SK-MEL-5 (cell line): ENCODE results near the gene HOXC6. TPM values are rescaled to one million over a fixed set of nuclear protein-coding genes. Genes with fewer than 3 reads are reported as not detected.

Experiments used
- DNase-seq: peaks from one replicate; pipeline ENCODE4 v3.0.0-alpha.2; 2016; ENCODE audit warnings: low read depth, low spot score
- in situ Hi-C: cut with HindIII; loops from 2 replicates; pipeline ENCODE4 v1.10.0; 2016; ENCODE audit warnings: low sequenced_read_pairs, high pct_unique_total_duplicates, low pct_unique_long_range_greater_than_20kb
- total RNA-seq: library from RNA; depleted of rRNA; stranded (reverse); fragments of >200 nt; shearing (Covaris generic); gene quantifications from 2 replicates; pipeline ENCODE4 v1.2.3, GENCODE V29; 2014

The HOXC6 gene
- total RNA-seq, 1 experiment from 2014 or later, result 2.1 TPM

- in situ Hi-C loops, result no loop called here
- no peak for DNase-seq
These were observed 39.6 kb upstream of the HOXC6 start for GRCh38 chr12:53988541-53989226.

GRCh38 chr12:53989227-53990113 lies 38.8 kb upstream of the HOXC6 start:
- peak; percentile 77 for DNase-seq
- in situ Hi-C loops, result no loop called here

DNA sequence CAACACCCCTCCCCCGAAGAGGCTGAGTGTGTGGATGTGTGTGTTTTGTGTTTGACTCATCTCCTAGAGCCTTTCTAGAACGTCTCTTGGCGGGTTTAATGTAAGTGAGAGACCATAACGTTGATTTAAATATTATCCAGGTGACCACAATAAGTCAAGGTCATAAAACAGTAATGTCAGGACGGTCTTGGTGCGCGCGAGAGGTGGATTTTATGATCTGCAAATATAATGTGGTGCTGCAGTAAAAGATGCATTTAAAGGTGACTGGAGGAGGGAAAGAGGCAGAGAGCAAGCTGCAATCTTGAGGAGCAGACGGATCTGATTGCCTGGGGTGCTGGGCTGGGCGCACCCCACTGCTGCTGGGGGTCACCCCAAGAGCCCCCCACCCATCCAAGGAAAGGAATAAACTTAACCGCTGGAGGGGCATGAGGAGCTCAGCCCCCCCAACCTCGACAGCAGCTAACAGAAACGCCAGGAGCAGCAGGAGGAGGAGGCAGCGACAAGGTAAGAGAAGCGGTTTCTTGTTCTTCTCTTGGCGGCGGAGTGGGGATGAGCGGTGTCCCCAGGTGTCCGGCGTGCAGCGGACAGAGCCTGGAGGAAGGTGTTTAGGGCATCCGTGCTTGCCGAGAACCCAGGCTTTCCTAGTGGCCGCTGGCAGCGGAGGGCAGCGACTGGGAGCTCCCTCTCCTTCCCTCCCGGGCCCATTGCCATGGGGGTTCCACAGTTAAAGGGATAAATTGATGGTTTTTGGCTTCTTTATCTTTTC lies 37.7 kb upstream of the HOXC6 start:
- in situ Hi-C loops, result no loop called here
- no peak for DNase-seq

DNA sequence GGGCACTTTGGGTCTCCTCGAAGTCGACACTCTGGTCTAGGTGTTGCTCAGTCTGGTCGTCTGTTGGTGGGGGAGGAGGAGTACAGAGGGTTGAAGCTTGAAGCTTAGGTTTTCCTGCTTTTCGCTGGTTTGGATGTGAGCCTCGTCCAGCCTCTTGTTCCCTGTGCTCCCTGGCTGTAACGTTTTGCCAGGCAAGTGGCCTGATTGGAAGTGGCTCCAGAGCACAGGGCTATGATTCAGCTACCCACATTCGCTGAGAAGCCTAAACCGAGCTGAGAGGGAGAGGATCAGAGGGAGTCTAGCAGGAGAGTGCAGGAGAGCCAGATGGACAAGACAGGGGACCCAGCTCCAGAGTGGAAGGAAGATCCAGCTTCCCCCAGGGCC lies 37.2 kb upstream of the HOXC6 start:
- DNase-seq, result no peak
- in situ Hi-C loops, result no loop called here

GRCh38 chr12:53992377-53992889 lies 35.8 kb upstream of the HOXC6 start:
- in situ Hi-C loops, result no loop called here
- DNase-seq, result no peak

DNA sequence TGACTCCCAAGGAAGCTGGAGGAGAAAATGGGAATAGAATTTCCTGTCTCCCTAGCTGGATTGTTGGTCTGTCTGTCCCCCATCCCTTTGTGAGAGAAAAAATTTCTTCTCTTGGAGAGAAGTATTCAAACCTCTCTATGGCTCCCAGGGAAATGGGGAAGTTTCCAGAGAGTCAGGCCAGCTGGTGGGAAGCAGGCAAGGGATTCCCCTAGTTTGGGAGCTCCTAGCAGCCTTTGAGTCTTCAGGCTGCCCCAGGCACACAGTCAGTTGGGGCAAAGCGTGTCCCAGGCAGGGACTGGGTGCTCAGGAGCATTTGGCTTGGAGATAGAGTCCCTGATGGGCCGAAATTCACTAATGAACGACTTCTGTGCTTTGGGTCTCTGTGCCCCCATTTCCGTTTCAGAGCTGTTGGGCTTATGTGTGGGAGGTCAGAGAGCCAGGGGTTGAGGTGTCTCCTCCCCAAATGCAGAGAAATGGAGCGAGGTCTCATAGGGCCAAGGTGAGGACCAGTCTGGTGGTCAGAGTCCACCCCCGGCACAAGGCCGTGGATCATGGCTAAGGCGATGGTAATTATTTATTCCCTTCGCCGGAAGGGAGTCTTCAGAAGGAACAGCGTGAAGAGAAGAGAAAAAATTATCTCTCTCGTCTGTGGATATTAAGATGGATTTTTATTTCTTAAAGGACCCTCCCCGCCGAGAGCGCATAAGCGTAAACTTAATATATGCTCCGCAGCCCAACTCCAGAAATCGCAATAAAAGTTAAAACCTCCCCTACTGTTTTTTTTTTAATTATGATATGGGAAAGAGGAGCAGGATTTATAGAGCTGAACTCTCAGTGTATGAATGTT lies 34.9 kb upstream of the HOXC6 start:
- in situ Hi-C loops, result no loop called here
- DNase-seq, result no peak

DNA sequence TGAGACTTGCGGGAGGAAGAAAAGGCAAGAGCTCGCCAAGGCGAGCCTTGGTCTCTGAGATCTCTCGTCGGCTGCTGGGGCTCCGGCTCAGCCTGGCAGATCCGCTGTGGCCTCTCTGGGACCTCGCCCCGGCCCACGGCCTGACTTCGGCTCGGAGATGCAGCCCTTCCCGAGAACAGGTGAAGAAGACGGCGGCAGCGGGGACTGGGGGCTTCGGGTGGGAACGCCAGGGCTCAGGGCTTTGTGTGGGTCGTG lies 34.3 kb upstream of the HOXC6 start:
- in situ Hi-C loops, result no loop called here
- DNase-seq, result no peak

DNA sequence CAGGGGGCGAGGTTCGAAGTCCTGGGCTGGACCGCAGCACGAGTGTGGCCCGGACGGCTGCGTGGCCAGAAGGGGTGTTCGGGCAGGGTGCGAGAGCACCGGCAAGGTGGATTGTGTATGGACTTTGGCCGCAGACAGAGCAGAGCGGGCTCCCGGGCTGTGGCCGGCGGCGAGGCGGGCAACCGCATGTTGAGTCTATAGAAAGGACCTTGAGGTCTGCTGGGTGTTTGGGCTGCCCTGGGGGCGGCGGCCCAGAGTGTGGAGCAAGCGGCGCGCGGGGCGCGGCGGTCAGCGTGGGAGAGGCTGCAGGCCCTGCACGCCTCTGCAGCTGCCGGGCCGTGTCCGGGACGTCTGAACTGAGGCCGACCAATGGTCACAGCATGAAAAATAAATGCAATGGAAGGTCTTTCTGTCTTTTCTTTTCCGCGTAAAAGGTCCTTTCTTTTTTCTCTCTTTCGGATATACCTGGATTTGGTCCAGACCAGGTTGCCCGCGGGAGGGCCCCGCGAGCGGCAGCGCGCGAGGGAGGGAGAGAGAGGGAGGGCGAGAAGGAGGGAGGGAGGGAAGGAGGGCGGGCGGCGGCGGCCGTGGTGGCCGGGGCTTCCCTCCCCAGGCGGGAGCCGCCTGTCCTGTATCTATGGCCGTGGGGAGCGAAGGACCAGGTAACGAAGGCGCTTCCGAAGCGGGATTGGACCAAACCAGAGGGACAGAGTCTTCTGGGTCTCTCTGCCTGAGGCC lies 33.8 kb upstream of the HOXC6 start:
- DNase-seq, result no peak
- in situ Hi-C loops, result no loop called here

DNA sequence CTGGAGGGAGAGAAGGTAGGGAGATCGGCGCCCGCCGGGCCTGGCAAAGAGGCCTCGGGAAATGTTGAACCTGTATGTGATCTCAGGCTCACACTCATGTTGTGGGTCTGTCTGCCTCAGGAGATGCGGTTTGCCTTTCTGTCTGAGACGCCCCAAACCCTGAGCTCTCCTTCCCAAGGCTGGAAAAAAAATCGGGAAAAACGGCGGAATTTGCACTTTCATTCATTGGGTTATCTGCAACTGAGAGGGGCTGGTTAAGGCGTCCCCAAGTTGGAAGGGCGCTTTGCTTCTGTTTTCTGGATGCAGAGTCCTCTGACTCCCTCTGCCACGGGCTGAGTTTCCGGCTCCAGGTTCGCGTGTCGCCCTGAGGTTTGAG lies 33.2 kb upstream of the HOXC6 start:
- in situ Hi-C loops, result no loop called here

GRCh38 chr12:53995378-53996239 lies 32.6 kb upstream of the HOXC6 start:
- no peak for DNase-seq
- in situ Hi-C loops, result no loop called here

More for the DNA sequence above, 33.2 kb upstream of the HOXC6 start:
- no peak for DNase-seq

DNA sequence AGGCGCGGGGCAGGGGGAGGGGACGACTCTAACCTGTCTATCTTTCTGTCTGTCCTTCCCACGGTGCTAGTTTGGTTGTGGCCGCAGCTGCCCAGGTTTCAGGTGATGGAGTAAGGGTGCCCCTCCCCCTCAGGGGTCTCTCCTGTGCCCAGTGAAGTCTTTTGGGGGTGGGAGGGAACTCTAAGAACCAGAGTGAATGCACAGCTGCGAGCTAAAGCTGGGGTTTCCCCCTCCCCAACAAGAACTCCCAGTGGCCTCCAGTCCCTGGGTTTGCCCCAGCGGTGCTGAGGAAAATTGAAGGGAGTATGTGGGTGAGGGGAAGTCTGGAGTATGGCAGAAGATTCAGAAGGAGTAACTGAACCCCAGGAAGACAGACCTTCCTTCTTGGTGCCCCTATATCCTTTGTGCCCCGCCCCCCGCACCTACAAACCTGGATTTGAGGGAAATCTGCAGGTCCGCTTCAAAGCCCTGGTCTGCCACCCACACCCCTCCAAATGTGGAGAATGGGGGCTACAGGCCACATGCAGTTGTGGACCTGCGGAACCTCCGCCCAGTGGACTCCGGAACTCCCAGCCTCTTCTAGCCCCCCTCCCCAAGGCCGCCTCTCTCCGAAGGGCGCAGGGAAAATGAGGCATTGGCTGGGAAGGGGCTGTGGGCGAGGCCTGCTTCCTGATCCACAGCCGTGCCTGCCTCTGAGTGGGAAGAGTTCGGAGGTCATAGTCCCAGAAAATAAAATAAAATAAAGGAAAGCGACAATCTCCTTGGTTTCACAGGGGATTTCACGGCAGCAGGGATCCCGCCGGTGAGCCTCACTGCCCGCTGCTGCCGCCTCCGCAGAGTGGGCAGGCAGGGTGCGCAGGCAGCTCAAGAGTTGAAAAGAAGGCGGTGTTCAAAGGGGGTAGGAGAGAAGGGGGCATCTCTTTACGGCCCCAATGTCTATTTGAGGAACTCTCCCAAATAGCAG lies 31.7 kb upstream of the HOXC6 start:
- in situ Hi-C loops, result no loop called here
- no peak for DNase-seq

DNA sequence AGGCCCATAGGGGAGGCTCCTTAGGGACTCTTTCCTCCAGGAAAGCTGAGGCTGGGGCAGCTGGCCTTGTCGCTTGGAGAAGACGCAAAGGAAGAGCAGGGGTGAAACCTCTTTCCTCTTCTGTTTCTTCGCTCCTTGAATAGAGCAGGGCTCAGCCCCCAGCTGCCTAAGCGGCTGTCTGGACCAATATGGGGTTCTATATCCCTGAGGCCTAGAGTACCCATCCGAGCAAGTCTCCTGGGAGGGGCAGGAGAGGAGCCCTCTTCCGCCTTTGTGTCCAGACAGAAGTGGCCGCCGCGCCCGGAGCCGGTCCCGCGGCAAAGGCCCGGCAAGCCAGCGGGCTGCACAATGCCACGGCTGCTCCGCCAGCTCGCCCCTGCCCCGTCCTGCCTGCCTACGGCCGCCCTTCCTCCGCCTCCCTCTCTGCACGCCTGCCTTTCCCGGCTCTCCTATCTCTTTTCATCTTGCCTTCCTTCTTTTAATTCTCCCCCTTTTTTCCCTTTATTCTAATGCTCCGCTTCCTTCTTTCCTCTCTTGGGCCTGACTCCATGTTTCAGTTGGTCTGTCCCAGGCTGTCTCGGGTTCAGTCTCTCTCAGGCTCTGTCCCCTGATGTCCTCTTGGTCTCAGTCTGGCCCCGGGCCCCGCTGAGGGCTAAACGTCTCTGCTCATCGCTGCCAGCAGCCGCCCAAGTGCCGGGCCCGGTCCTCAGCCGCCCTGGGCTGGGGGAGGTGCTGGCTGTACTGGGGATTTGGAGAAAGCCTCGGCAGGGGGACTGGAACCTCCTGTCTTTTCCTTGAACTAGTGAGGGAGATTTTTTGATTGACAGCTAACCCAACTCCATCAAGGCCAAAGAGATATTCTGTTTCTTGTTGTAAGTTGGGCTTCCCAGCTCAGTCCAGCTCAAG lies 30.8 kb upstream of the HOXC6 start:
- DNase-seq, result no peak
- in situ Hi-C loops, result no loop called here

DNA sequence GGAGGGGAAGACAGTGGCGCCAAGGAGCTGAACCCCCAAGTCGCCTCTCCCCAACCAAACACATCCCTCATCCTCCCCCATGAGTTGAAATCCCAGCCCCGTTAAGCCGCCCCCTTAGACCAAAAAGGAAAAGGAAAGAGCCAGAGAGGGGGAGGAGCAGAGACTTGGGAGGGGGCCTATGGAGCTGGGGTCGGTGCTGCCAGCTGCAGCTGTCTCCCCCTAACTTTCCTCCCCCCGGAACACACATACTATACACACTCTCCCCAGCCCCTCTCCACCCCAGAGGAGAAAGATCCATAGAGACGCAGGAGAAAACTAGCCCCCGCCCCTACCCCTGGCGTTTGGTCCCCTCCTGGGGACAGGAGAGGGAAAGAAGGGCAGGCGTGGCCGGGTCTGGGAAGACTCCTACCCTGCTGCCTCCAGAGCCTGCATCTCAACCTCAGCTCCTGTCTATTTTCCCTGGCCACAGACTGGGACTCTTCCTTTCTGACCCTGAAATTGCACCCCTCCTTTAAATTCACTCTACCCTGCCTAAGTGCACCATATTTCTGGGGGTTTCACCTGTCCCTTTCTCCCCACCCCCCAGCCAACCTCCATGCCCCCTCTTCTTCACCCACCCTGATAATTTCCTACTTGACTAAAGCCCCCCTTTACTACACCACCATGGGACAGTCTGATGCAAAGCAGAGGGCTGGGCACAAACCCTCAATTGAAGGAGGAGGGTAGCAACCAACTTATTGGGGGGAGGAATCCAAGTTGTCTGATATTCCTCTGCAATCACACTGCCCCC lies 29.9 kb upstream of the HOXC6 start:
- DNase-seq, result no peak
- in situ Hi-C loops, result no loop called here

GRCh38 chr12:53998900-53999236 lies 29.4 kb upstream of the HOXC6 start:
- no peak for DNase-seq
- in situ Hi-C loops, result no loop called here
